HCT116 (cell line): ENCODE measurements around the gene ACOT11. TPM values are rescaled to one million over a fixed set of nuclear protein-coding genes. Genes with fewer than 3 reads are reported as not detected.

Source experiments
- ATAC-seq: fragments of 200-7000 bp; cut with Tn5 transposase; 2 replicates; pipeline ENCODE4 v1.9.1; 2020; ENCODE audit warnings: mild to moderate bottlenecking, moderate library complexity
- BruUV-seq: library from RNA; stranded (reverse); fragments of 400-500 nt; replicated peaks from 2 replicates; lab custom pipeline; 2021; lab: Mats Ljungman, UMichigan
- CTCF ChIA-PET: fragments of 300-600 bp; sonication (Branson Sonifier 250); formaldehyde crosslinking; loops from one replicate; lab custom pipeline; 2021; ENCODE audit warnings: antibody characterized with exemption; lab: Charles Lee
- POLR2A ChIA-PET: fragments of 300-600, 350-600 bp; sonication (Branson Sonifier 250); formaldehyde crosslinking; loops from one replicate; lab custom pipeline; 2021; ENCODE audit warnings: antibody characterized with exemption; lab: Charles Lee
- RAD21 ChIA-PET, 2 experiments: fragments of 300-600 bp; sonication (Branson Sonifier 250); formaldehyde crosslinking; loops; one replicate each; lab custom pipeline; 2023; ENCODE audit warnings: low total read pairs in 2 of 2; ENCODE audit not compliant: uncharacterized antibody in 2 of 2, unreplicated experiment in 2 of 2, low non-redundant PET in 1 of 2; lab: Charles Lee
- DNase-seq: peaks from one replicate; pipeline ENCODE4 v3.0.0-alpha.2; 2010; ENCODE audit warnings: low read depth, low spot score
- H2AFZ ChIP-seq: fragments of 200-600 bp; shearing (Covaris generic), sonication (generic); 2 replicates; pipeline ENCODE4 v1.6.1; 2017; ENCODE audit warnings: low read depth, mixed run types, mixed read lengths, antibody characterized with exemption, low read length; ENCODE audit not compliant: poor library complexity, severe bottlenecking
- H3K27ac ChIP-seq: 2 replicates; pipeline ENCODE4 v1.5.1; 2012; ENCODE audit warnings: low read depth, low read length
- H3K27me3 ChIP-seq: fragments of 200-600 bp; sonication (generic); 2 replicates; pipeline ENCODE4 v1.6.1; 2016; ENCODE audit warnings: mixed run types, low read length, mixed read lengths; ENCODE audit not compliant: insufficient read depth
- H3K36me3 ChIP-seq, 2 experiments: fragments of 200-500 bp in 1 of 2; fragments of 200-600 bp in 1 of 2; sonication (Bioruptor generic) in 1 of 2; sonication (generic) in 1 of 2; 2 replicates each; pipeline versions ENCODE4 v1.5.1 to v1.6.1; 2014 to 2016; ENCODE audit warnings: low read length in 2 of 2, inconsistent platforms in 1 of 2, mixed read lengths in 1 of 2, mixed run types in 1 of 2; ENCODE audit not compliant: insufficient read depth in 2 of 2, control insufficient read depth in 1 of 2
- H3K4me1 ChIP-seq, 2 experiments: fragments of 200-600 bp in 1 of 2; sonication (generic) in 1 of 2; 2 replicates each; pipeline versions ENCODE4 v1.5.1 to v1.6.1; 2012 to 2017; ENCODE audit warnings: low read length in 2 of 2, inconsistent platforms in 1 of 2, mild to moderate bottlenecking in 1 of 2, mixed read lengths in 1 of 2, mixed run types in 1 of 2, moderate library complexity in 1 of 2; ENCODE audit not compliant: insufficient read depth in 2 of 2, control insufficient read depth in 1 of 2
- H3K4me2 ChIP-seq: fragments of 200-600 bp; sonication (generic); 2 replicates; pipeline ENCODE4 v1.6.1; 2017; ENCODE audit warnings: mixed run types, low read length, mixed read lengths
- H3K4me3 ChIP-seq, 2 experiments: fragments of 200-600 bp in 1 of 2; sonication (generic) in 1 of 2; replicated peaks in 1 of 2; 2 replicates each; pipeline ENCODE4 v1.5.1; 2011 to 2016; ENCODE audit warnings: low read length in 2 of 2, control low read depth in 1 of 2, low read depth in 1 of 2, mild to moderate bottlenecking in 1 of 2, mixed read lengths in 1 of 2, mixed run types in 1 of 2
- H3K79me2 ChIP-seq: fragments of 200-600 bp; sonication (generic); 2 replicates; pipeline ENCODE4 v1.6.1; 2017; ENCODE audit warnings: mild to moderate bottlenecking, mixed run types, low read length, moderate library complexity, mixed read lengths; ENCODE audit not compliant: insufficient read depth
- H3K9ac ChIP-seq: fragments of 200-600 bp; sonication (generic); 2 replicates; pipeline ENCODE4 v1.6.1; 2016; ENCODE audit warnings: low read length, mixed read lengths
- H3K9me2 ChIP-seq: fragments of 200-600 bp; sonication (generic), shearing (Covaris generic); 2 replicates; pipeline ENCODE4 v1.6.1; 2017; ENCODE audit warnings: mixed run types, mild to moderate bottlenecking, moderate library complexity; ENCODE audit not compliant: insufficient read depth
- H3K9me3 ChIP-seq, 2 experiments: fragments of 200-500 bp in 1 of 2; fragments of 200-600 bp in 1 of 2; sonication (Bioruptor generic) in 1 of 2; sonication (generic) in 1 of 2; 2 replicates each; pipeline ENCODE4 v1.6.1; 2014 to 2017; ENCODE audit warnings: low read length in 2 of 2, mixed read lengths in 2 of 2, inconsistent platforms in 1 of 2, low read depth in 1 of 2, mild to moderate bottlenecking in 1 of 2, mixed run types in 1 of 2, moderate library complexity in 1 of 2; ENCODE audit not compliant: control insufficient read depth in 1 of 2, insufficient read depth in 1 of 2
- H4K20me1 ChIP-seq: fragments of 200-600 bp; sonication (generic), shearing (Covaris generic); 2 replicates; pipeline ENCODE4 v1.6.1; 2017; ENCODE audit warnings: mixed run types, mild to moderate bottlenecking, moderate library complexity; ENCODE audit not compliant: insufficient read depth
- CTCF ChIP-seq, 3 experiments: fragments of 200-600 bp in 1 of 3; sonication (generic) in 1 of 3; IDR thresholded peaks in 2 of 3; conservative IDR thresholded peaks in 1 of 3; 2 replicates each; pipeline ENCODE4 v1.5.1; 2012 to 2017; ENCODE audit warnings: low read depth in 2 of 3, low read length in 2 of 3, antibody characterized with exemption in 1 of 3, borderline replicate concordance in 1 of 3, control low read depth in 1 of 3, mild to moderate bottlenecking in 1 of 3, mixed read lengths in 1 of 3, mixed run types in 1 of 3, moderate library complexity in 1 of 3; ENCODE audit not compliant: insufficient read depth in 1 of 3
- ELF1 ChIP-seq: IDR thresholded peaks from 2 replicates; pipeline ENCODE4 v1.6.1; 2012; ENCODE audit warnings: low read depth, borderline replicate concordance
- EZH2 ChIP-seq: fragments of 200-600 bp; sonication (generic); IDR thresholded peaks from 2 replicates; pipeline ENCODE4 v1.6.1; 2017; ENCODE audit warnings: antibody characterized with exemption, mixed run types
- FOSL1 ChIP-seq: IDR thresholded peaks from 2 replicates; pipeline ENCODE4 v1.6.1; 2012; ENCODE audit warnings: low read depth
- RAD21 ChIP-seq: IDR thresholded peaks from 2 replicates; pipeline ENCODE4 v1.6.1; 2012; ENCODE audit warnings: low read depth, mild to moderate bottlenecking
- REST ChIP-seq: IDR thresholded peaks from 2 replicates; pipeline ENCODE4 v1.6.1; 2012; ENCODE audit warnings: low read depth
- SIN3A ChIP-seq: IDR thresholded peaks from 2 replicates; pipeline ENCODE4 v1.6.1; 2012; ENCODE audit warnings: low read depth
- SRF ChIP-seq: IDR thresholded peaks from 2 replicates; pipeline ENCODE4 v1.6.1; 2012; ENCODE audit warnings: low read depth
- TCF7L2 ChIP-seq: IDR thresholded peaks from 2 replicates; pipeline ENCODE4 v1.7.0; 2011; ENCODE audit warnings: borderline replicate concordance, inconsistent platforms; ENCODE audit not compliant: insufficient read depth, insufficient read length; ENCODE audit errors: extremely low read depth
- ZBTB33 ChIP-seq: IDR thresholded peaks from 2 replicates; pipeline ENCODE4 v1.6.1; 2011; ENCODE audit warnings: mild to moderate bottlenecking, low read length, moderate library complexity; ENCODE audit not compliant: insufficient replicate concordance; ENCODE audit errors: extremely low read depth
- ZNF274 ChIP-seq: fragments of 200-500 bp; sonication (Bioruptor generic); IDR thresholded peaks from 2 replicates; pipeline ENCODE4 v1.6.1; 2014; ENCODE audit warnings: mild to moderate bottlenecking, low read depth, low read length, inconsistent platforms
- intact Hi-C: fragments of 100-400 bp; cut with micrococcal nuclease; formaldehyde crosslinking; loops from 2 replicates; pipeline ENCODE4 v1.10.0; 2022
- total RNA-seq: library from RNA; stranded (reverse); gene quantifications from one replicate; pipeline ENCODE4 v1.2.1, GENCODE V29; 2021; ENCODE audit not compliant: unreplicated experiment

The ACOT11 gene
- total RNA-seq, 1 experiment from 2014 or later: 31.1 TPM

DNA sequence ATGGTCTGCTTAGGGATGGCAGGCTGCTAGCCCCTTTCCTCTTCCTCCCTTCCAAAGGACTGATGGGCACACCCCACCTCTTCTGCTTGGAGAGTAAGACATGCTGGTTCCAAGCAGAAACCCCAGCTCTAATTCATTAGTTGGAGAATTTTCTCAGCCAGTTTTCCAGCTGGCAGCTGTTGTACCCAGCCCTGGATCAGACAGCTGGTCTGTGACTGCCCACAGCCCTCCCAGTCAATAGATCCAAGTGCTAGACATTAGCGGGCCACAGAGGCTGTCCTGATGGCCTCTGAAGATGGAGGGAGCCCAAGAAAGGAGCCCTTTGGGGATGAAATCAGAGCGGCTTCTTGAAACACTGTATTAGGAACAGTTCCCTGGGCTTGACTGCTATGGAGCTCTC is 35.8 kb downstream of the ACOT11 start:
- Histone ChIP-seq H3K27ac (no peak overlapping the region), H3K36me3 (no peaks in the 10 kb centered on the region; a peak in 1 of 4 replicates), H3K4me1 (peaks cover 13 to 17% of the 10 kb centered on the region in 2 experiments), H3K4me2 (no peak overlapping the region), H3K79me2 (no peaks in the 10 kb centered on the region; the same call in 1 of the 2 replicates), H3K9me3 (no peaks in the 10 kb centered on the region), H3K27me3 (no peaks in the 10 kb centered on the region), H4K20me1 (no peaks in the 10 kb centered on the region), H2AFZ (no peak overlapping the region), H3K4me3 (no peak overlapping the region), H3K9me2 (no peaks in the 10 kb centered on the region), H3K9ac (no peak overlapping the region)
- ATAC-seq (no peak), DNase-seq (no peak)
- CTCF ChIA-PET: no interaction called here
- intact Hi-C loops: no loop called here
- BruUV-seq: no TSS peak
- POLR2A ChIA-PET: no interaction called here
- RAD21 ChIA-PET: no interaction called here
- TF ChIP-seq EZH2 (no peak), SIN3A (no peak), ELF1 (no peak), SRF (no peak), RAD21 (no peak), ZBTB33 (no peak), FOSL1 (no peak), TCF7L2 (no peak), REST (no peak), ZNF274 (no peak), CTCF (IDR thresholded peaks at IDR 0.05 in 2 of 3, conservative IDR thresholded peaks at IDR 0.05 in 1 of 3; ENCODE audit: borderline replicate concordance in 1 of 3, insufficient read depth in 1 of 3, low read depth in 2 of 3, low read length in 2 of 3) (no peak)
